ENCODE measurements around the gene UBASH3B.
"Not testable (repeated sequence)": the region's sequence is repeated elsewhere in the genome, so short reads cannot be mapped to it uniquely, and the experiment has no call there.

UBASH3B gene

DNA sequence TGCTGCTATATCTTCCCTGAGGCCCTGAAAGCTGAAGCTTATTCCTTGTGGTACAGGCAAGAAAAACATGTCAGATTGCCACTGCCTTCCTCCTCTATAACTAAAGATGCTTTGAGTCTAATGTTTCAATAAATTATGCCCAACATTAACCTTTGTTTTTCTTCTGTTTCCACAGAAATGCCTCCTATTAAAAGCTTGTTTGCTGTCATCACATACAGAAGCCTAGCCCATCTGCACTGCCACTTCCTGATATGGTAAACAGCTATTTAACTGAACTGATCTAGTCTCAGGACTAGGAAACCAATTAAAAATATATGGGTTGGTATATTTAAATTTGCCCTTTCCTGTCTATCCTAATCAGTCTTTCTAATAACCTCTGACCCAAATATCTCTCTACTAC, 165.6 kb downstream of the UBASH3B start:
- DNase-seq, result no peak

GRCh38 chr11:122822241-122822640, 166.7 kb downstream of the UBASH3B start:
- no peak for DNase-seq

GRCh38 chr11:122823564-122823963, 168.0 kb downstream of the UBASH3B start:
- DNase-seq, result no peak

GRCh38 chr11:122829371-122829770, 173.8 kb downstream of the UBASH3B start:
- not testable (repeated sequence) for DNase-seq

GRCh38 chr11:122832297-122832696, 176.8 kb downstream of the UBASH3B start:
- not testable (repeated sequence) for DNase-seq

- no peak for DNase-seq
Observed at GRCh38 chr11:122832721-122833470, 177.4 kb downstream of the UBASH3B start.

DNA sequence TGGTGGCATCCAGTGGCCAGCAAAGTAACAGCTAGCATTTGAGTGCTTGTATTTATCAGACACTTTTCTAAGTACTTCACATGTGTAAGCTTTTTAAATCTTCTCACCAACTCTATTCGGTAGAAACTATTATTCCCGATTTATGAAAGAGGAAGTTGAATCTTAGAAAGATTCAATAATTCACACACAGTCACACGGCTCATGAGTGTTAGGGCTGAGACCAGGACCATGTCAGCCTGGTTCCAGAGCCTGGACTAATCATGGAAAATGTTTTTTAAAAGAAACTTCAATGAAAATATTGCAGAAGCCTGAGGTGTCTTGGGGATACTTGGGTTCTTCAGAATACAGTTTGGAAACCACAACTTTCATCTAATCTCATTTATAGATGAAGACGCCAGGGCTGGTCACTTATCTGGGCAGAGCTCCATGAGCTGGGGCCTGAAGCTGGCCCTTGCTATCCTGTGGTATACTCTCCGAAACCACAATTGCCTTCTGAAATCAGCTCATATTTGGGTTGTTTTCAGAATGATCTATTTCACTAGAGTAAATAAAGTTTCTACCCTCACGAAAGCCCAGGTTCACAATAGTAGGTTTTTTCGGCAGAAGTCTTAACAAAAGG, 178.4 kb downstream of the UBASH3B start:
- no peak for DNase-seq

DNA sequence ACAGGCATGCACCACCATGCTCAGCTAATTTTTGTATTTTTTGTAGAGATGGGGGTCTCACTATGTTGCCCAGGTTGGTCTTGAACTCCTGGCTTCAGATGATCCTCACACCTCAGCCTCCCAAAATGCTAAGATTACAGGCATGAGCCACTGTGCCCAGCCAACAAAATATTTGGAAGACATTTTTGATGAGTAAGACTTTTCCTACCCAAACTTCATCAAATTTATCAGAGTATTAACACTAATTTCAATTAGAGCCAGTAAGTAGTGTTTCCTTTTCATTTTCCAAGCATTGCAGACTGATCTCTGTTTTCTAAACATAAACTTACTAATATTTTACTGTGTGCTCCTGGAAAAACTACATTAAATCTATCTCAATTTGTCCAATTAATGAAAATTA, 181.4 kb downstream of the UBASH3B start:
- no peak for DNase-seq

- no peak for DNase-seq
Observed at GRCh38 chr11:122837528-122838346, 182.2 kb downstream of the UBASH3B start.

- no peak for DNase-seq
Observed at GRCh38 chr11:122843281-122844141, 188.0 kb downstream of the UBASH3B start.

GRCh38 chr11:122847466-122847865, 191.9 kb downstream of the UBASH3B start:
- no peak for DNase-seq

DNA sequence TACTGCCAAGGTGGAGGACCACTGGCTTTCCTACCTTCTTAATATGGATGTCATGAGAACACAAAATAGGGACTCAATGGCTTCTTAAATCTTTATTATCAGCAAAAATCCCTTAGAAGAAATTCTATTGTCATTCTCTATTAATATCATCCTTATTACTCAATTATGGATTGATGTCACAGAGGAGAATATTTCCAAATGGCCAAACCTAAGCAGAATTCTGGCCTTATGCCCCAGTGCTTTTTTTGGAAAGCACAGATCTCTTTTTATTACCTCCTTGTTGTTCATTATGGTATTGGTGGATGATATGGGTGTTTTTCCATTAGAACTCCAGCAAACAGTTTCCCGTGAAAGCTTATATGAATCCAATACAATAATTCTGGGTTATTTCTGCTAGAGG, 192.7 kb downstream of the UBASH3B start:
- no peak for DNase-seq

DNA sequence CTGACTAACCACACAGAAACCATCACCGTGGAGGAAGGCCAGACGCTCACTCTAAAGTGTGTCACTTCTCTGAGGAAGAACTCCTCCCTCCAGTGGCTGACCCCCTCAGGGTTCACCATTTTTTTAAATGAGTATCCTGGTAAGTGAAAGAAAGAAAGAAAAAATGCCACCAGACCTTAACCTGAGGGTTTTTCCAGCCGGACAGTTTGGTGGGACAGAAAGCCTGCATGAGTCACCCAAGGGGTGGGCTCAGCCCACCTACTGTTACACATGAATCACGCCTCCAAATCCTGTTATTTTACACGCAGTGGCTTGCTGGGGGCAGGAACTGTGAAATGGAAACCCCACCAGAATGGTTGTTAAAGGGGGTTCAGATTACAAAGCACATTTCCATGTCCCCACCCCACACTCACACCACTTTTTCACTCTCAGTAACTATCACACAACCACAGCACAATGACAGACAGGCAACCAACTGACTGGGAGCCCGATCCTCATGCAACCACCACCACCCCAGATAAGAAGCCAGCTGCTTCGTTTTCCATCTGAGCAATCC, 194.6 kb downstream of the UBASH3B start:
- DNase-seq, result no peak

DNA sequence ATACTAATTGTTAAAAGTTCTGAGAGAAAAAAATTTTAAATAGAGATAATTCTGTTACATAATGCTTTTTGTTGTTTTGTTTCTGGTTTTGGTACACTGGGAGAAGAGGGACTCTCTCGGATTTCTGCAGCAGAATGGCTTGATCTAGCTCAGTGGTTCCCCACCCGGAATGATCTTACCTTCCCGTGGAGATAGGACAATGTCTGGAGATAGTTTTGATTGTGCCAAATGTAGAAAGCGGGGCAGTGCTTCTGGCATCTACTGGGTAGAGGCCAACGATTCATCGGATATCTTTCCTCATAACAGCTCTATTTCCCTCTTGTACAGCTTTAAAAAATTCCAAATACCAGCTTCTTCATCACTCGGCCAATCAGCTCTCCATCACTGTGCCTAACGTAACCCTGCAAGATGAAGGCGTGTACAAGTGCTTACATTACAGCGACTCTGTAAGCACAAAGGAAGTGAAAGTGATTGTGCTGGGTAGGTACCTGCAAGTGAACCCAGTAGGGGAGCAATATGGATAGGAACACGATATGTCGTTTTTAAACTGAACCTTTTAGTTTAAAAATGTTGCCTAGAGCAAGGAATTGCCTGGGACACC, 195.9 kb downstream of the UBASH3B start:
- DNase-seq, result no peak

DNA sequence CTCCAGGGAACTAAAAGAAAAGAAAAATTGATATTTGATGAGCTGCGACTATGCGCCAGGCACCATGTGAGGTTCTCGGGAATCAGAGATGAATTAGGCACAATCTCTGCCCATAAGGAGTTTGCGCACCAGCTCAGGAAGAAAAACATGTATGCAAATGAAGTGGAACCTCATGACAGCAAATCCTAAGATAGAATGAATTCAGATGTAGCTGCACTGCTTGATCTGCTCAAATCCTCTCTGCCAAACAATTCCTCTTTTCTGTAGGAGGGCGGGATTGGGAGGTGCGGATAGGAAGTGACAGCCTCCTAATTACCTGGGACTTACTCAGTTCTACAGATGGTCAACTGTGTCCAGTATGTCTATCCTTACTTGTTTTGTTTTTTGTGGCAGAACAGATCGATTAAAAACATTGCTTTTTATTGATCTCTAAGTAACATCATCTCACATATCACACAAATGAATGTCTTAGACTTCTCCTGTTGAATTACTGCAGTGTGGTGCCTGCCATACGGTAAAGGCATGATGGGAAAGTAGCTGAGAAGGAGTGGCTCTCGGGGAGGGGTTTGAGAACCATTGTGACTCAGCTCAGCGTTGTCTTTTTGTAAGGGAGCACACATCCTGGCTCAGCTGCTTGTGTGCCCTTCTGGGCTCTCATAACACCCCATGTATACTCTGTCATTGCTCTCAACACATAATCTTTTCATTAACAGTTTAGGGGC, 196.7 kb downstream of the UBASH3B start:
- no peak for DNase-seq

DNA sequence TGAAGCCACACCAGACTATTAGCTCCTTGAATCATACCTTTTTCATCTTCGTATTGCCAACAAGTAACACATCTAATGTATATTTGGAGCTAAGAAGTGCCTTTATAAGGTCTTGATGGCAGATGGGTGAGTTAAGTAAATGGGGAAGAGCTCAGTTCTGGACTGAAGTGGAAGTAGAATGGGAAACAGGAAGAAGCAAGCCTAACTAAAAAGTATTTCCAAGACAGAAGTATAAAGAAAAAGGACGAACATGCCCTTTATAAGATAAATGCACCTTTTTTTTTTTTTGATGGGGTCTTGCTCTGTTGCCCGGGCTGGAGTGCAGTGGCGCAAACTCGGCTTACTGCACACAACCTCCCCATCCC, 197.3 kb downstream of the UBASH3B start:
- no peak for DNase-seq

DNA sequence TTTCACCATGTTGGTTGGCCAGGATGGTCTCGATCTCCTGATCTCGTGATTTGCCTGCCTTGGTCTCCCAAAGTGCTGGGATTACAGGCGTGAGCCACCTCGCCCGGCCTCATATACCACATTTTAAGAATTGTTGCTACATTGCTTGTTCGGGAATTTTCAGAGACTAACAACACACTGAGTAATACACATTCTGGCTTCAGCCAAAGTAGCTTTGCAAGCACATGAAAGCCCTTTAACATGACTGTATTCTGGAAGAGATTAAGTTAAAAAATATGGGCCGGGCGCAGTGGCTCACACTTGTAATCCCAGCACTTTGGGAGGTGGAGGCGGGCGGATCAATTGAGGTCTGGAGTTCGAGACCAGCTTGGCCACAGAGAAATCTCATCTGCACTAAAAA, 197.7 kb downstream of the UBASH3B start:
- no peak for DNase-seq

GRCh38 chr11:122853971-122854446, 198.5 kb downstream of the UBASH3B start:
- DNase-seq, result peak; percentile 44 to 70

GRCh38 chr11:122861631-122862030, 206.1 kb downstream of the UBASH3B start:
- no peak for DNase-seq

GRCh38 chr11:122862091-122862490, 206.6 kb downstream of the UBASH3B start:
- no peak for DNase-seq

- DNase-seq, result not testable (repeated sequence)
Observed at GRCh38 chr11:122863154-122863553, 207.6 kb downstream of the UBASH3B start.
